CD14-positive monocyte (primary cell): Measurements from ENCODE around the gene TTC1. TPM values are rescaled to one million over a fixed set of nuclear protein-coding genes. Genes with fewer than 3 reads are reported as not detected.

Source experiments
- DNase-seq, 3 donors: peaks; one replicate each; pipeline ENCODE4 v3.0.0-alpha.2; 2011 to 2022
- H2AFZ ChIP-seq: 2 replicates; pipeline ENCODE4 v1.6.0; 2012; ENCODE audit warnings: mild to moderate bottlenecking, low read depth, low read length, inconsistent platforms; ENCODE audit not compliant: insufficient read depth, poor library complexity, severe bottlenecking
- H3K27ac ChIP-seq, 2 donors: 1 replicate in 1 of 2; 2 replicates in 1 of 2; pipeline ENCODE4 v1.5.1; 2012 to 2013; ENCODE audit warnings: low read length in 2 of 2, control low read depth in 1 of 2, inconsistent platforms in 1 of 2, low read depth in 1 of 2, mild to moderate bottlenecking in 1 of 2
- H3K27me3 ChIP-seq, 2 donors: one replicate each; pipeline versions ENCODE4 v1.6.0 to v1.6.1; 2011 to 2013; ENCODE audit warnings: low read length in 2 of 2; ENCODE audit not compliant: control insufficient read depth in 2 of 2, insufficient read depth in 2 of 2
- H3K36me3 ChIP-seq, 2 donors: replicated peaks in 1 of 2; 1 replicate in 1 of 2; 2 replicates in 1 of 2; pipeline versions ENCODE4 v1.5.1 to v1.6.1; 2012 to 2013; ENCODE audit warnings: low read length in 2 of 2, control low read depth in 1 of 2, inconsistent platforms in 1 of 2, mild to moderate bottlenecking in 1 of 2; ENCODE audit not compliant: insufficient read depth in 2 of 2, control insufficient read depth in 1 of 2
- H3K4me1 ChIP-seq, 2 donors: 1 replicate in 1 of 2; 2 replicates in 1 of 2; pipeline versions ENCODE4 v1.5.1 to v1.6.1; 2012 to 2013; ENCODE audit warnings: low read length in 2 of 2, control low read depth in 1 of 2, inconsistent platforms in 1 of 2, mild to moderate bottlenecking in 1 of 2, moderate library complexity in 1 of 2; ENCODE audit not compliant: insufficient read depth in 2 of 2, control insufficient read depth in 1 of 2
- H3K4me2 ChIP-seq: replicated peaks from 2 replicates; pipeline ENCODE3; 2012; ENCODE audit warnings: low read length, moderate library complexity, mild to moderate bottlenecking; ENCODE audit not compliant: poor library complexity, severe bottlenecking; ENCODE audit errors: extremely low read depth
- H3K4me3 ChIP-seq, 3 experiments: fragments of 200-600 bp in 1 of 3; sonication (generic) in 1 of 3; replicated peaks in 1 of 3; 1 replicate in 2 of 3; 2 replicates in 1 of 3; pipeline ENCODE4 v1.5.1; 2011 to 2013; ENCODE audit warnings: low read length in 3 of 3, mild to moderate bottlenecking in 3 of 3, control low read depth in 2 of 3, low read depth in 2 of 3, inconsistent platforms in 1 of 3, moderate library complexity in 1 of 3
- H3K79me2 ChIP-seq: 2 replicates; pipeline ENCODE4 v1.6.0; 2012; ENCODE audit warnings: mild to moderate bottlenecking, control low read depth, inconsistent platforms, low read length, moderate library complexity; ENCODE audit not compliant: insufficient read depth
- H3K9ac ChIP-seq: 2 replicates; pipeline ENCODE4 v1.6.0; 2017; ENCODE audit warnings: low read length, mild to moderate bottlenecking; ENCODE audit not compliant: insufficient read depth, poor library complexity, severe bottlenecking
- H3K9me3 ChIP-seq, 2 donors: replicated peaks in 1 of 2; 1 replicate in 1 of 2; 2 replicates in 1 of 2; pipeline versions ENCODE4 v1.5.1 to v1.6.1; 2012 to 2013; ENCODE audit warnings: low read length in 2 of 2, control low read depth in 1 of 2; ENCODE audit not compliant: control insufficient read depth in 1 of 2, insufficient read depth in 1 of 2
- H4K20me1 ChIP-seq: 2 replicates; pipeline ENCODE4 v1.6.0; 2012; ENCODE audit warnings: mild to moderate bottlenecking, low read length, control low read depth, moderate library complexity; ENCODE audit not compliant: insufficient read depth
- H3K27ac Mint-ChIP-seq, 7 donors: one replicate each; pipeline ENCODE4 v1.8.0; 2020; ENCODE audit warnings: mild to moderate bottlenecking in 7 of 7, mixed read lengths in 7 of 7, moderate library complexity in 6 of 7, inconsistent platforms in 2 of 7
- H3K27me3 Mint-ChIP-seq, 3 donors: one replicate each; pipeline ENCODE4 v1.8.0; 2021 to 2022; ENCODE audit warnings: low read depth in 3 of 3, mild to moderate bottlenecking in 3 of 3, mixed read lengths in 3 of 3, moderate library complexity in 3 of 3, inconsistent platforms in 1 of 3
- H3K36me3 Mint-ChIP-seq, 2 donors: one replicate each; pipeline ENCODE4 v1.8.0; 2020; ENCODE audit warnings: mixed read lengths in 2 of 2, inconsistent platforms in 1 of 2, mild to moderate bottlenecking in 1 of 2
- H3K4me1 Mint-ChIP-seq: one replicate; pipeline ENCODE4 v1.8.0; 2020; ENCODE audit warnings: mild to moderate bottlenecking, mixed read lengths
- H3K4me3 Mint-ChIP-seq, 2 donors: one replicate each; pipeline ENCODE4 v1.8.0; 2020; ENCODE audit warnings: mild to moderate bottlenecking in 2 of 2, mixed read lengths in 2 of 2, moderate library complexity in 1 of 2
- H3K9me3 Mint-ChIP-seq, 7 donors: one replicate each; pipeline ENCODE4 v1.8.0; 2020 to 2022; ENCODE audit warnings: mixed read lengths in 7 of 7, mild to moderate bottlenecking in 6 of 7, moderate library complexity in 6 of 7, inconsistent platforms in 2 of 7
- WGBS: methylation state at CpG from one replicate; pipeline ENCODE4 v1.1.5; 2013; ENCODE audit warnings: missing lambda C conversion rate; ENCODE audit not compliant: insufficient coverage; 5-methylcytosine and 5-hydroxymethylcytosine counted together
- intact Hi-C, 2 donors: fragments of 100-400 bp; cut with micrococcal nuclease; formaldehyde crosslinking; loops; one replicate each; pipeline versions ENCODE4 v1.15.0 to v1.15.1; 2023
- polyA plus RNA-seq, 3 donors: library from polyadenylated mRNA; depleted of rRNA in 1 of 3; unstranded in 2 of 3; stranded (reverse) in 1 of 3; fragments of 300-500 nt in 2 of 3; fragments of >200 nt in 1 of 3; fragmentation: Illumina TruSeq in 2 of 3; gene quantifications; 1 replicate in 2 of 3; 2 replicates in 1 of 3; pipeline ENCODE4 v1.2.3, GENCODE V29; 2012 to 2021
- small RNA-seq: library from RNA; depleted of rRNA; stranded (forward); fragments of <200 nt; gene quantifications from one replicate; pipeline ENCODE3, GENCODE V24; 2012; ENCODE audit warnings: low read depth; ENCODE audit not compliant: insufficient read length
- TF ChIP-seq, protein P1 (sequence below): fragments of 200-600 bp; IDR thresholded peaks from one replicate; pipeline ENCODE4 v1.8.0; 2022; ENCODE audit warnings: antibody characterized with exemption, mild to moderate bottlenecking

Gene TTC1
- polyA plus RNA-seq, 3 donors = 11.4 to 63.4 (median 63.0) TPM

DNA sequence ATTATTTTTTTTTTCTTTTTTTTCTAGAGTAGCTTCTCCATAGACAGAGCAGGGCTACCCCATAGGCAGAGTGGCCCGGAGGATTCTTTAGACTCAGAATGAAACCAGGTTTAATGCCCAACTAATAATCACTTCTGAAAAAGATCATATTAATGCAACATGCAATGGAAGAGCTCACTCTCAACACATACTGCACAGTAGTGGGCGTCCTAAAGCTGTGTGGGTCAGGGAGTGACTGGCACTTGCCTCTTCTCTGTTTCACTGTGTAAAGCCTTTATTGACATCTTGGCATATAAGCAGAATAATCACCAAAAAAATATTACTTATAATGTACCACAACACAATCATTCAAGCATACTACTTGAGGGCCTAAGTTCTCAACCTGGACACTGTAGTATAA, 99.2 kb downstream of the TTC1 start:
- WGBS = no CpG with 5 or more reads among the region's 2 CpGs
- Histone ChIP-seq H3K36me3 (peaks cover 18 to 31% of the 10 kb centered on the region in 2 donors), H3K4me1 (peaks cover 26 to 29% of the 10 kb centered on the region in 2 donors), H3K27me3 (no peaks in the 10 kb centered on the region), H2AFZ (no peak overlapping the region), H3K27ac (peak overlapping the region in 1 of 2 donors; percentile 1), H3K9ac (no peak overlapping the region), H3K4me2 (no peak overlapping the region), H3K79me2 (peaks cover 92% of the 10 kb centered on the region), H4K20me1 (peaks cover 5% of the 10 kb centered on the region), H3K9me3 (no peaks in the 10 kb centered on the region), H3K4me3 (no peak overlapping the region)
- peaks cover 33 to 58% of the 10 kb centered on the region in 2 donors for H3K36me3 Mint-ChIP-seq
- peaks cover 41% of the 10 kb centered on the region for H3K4me1 Mint-ChIP-seq
- DNase-seq = no peak
- no peak overlapping the region for H3K27ac Mint-ChIP-seq
- no peak overlapping the region for H3K4me3 Mint-ChIP-seq
- H3K9me3 Mint-ChIP-seq = no peaks in the 10 kb centered on the region
- no peaks in the 10 kb centered on the region for H3K27me3 Mint-ChIP-seq
- TF ChIP-seq, protein P1, sequence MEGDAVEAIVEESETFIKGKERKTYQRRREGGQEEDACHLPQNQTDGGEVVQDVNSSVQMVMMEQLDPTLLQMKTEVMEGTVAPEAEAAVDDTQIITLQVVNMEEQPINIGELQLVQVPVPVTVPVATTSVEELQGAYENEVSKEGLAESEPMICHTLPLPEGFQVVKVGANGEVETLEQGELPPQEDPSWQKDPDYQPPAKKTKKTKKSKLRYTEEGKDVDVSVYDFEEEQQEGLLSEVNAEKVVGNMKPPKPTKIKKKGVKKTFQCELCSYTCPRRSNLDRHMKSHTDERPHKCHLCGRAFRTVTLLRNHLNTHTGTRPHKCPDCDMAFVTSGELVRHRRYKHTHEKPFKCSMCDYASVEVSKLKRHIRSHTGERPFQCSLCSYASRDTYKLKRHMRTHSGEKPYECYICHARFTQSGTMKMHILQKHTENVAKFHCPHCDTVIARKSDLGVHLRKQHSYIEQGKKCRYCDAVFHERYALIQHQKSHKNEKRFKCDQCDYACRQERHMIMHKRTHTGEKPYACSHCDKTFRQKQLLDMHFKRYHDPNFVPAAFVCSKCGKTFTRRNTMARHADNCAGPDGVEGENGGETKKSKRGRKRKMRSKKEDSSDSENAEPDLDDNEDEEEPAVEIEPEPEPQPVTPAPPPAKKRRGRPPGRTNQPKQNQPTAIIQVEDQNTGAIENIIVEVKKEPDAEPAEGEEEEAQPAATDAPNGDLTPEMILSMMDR = no peak
- intact Hi-C loops = no loop called here

Small RNA genes lying within 50 kb of the gene (small RNA-seq; reads per million reads assigned to genes)
- gene RF00019 = not detected

Other genes with a start within 250 kb of the TTC1 start
- gene ADRA1B, start 92.7 kb upstream of the TTC1 start, polyA plus RNA-seq = not detected
- 10 to 100 TPM; 18.8 to 21.6 (median 18.9) TPM for gene PWWP2A, start 110.3 kb downstream of the TTC1 start, polyA plus RNA-seq
- gene FABP6, start 220.4 kb downstream of the TTC1 start, polyA plus RNA-seq = not detected